OCI-LY7 (cell line): ENCODE results near the gene SRBD1.

Source experiments
- CTCF ChIP-seq: fragments of 200-600 bp; sonication (generic); conservative IDR thresholded peaks from 2 replicates; pipeline ENCODE4 v1.5.1; 2014; ENCODE audit warnings: mild to moderate bottlenecking, antibody characterized with exemption, low read length, moderate library complexity, mixed read lengths
- EZH2phosphoT487 ChIP-seq: fragments of 200-600 bp; sonication (generic); IDR thresholded peaks from 2 replicates; pipeline ENCODE4 v1.6.1; 2018; ENCODE audit warnings: low read depth, borderline replicate concordance, mild to moderate bottlenecking, mixed run types, antibody characterized with exemption, low read length, moderate library complexity, mixed read lengths

GRCh38 chr2:45418532-45418931 lies 192.5 kb downstream of the SRBD1 start:
- TF ChIP-seq CTCF = no peak
- no peak for TF ChIP-seq EZH2phosphoT487
